HEK293 (cell line): ENCODE measurements around the gene MPPE1.
A peak's percentile ranks its signal among the peaks of the same experiment; 100 is the strongest.

Source experiments
- CTCF ChIA-PET: fragments of 350-600 bp; formaldehyde crosslinking; extraction: SDS; loops from one replicate; lab custom pipeline; 2021; ENCODE audit warnings: antibody characterized with exemption; lab: Yijun Ruan, JAX
- POLR2A ChIA-PET: fragments of 300-600 bp; formaldehyde crosslinking; extraction: SDS; loops from one replicate; lab custom pipeline; 2020; ENCODE audit warnings: antibody characterized with exemption, inconsistent platforms; lab: Yijun Ruan, JAX
- H3K27ac ChIP-seq: fragments of 200-500 bp; sonication (Bioruptor generic); 2 replicates; pipeline ENCODE4 v1.5.1; 2014; ENCODE audit warnings: low read depth, low read length, control low read depth, inconsistent platforms; ENCODE audit errors: extremely low read depth
- H3K36me3 ChIP-seq, 2 experiments: fragments of 200-500 bp in 1 of 2; sonication (Bioruptor generic) in 1 of 2; 1 replicate in 1 of 2; 2 replicates in 1 of 2; pipeline ENCODE4 v1.5.1; 2014 to 2017; ENCODE audit warnings: inconsistent platforms in 2 of 2, low read length in 2 of 2; ENCODE audit not compliant: control insufficient read depth in 2 of 2, insufficient read depth in 1 of 2
- H3K4me1 ChIP-seq: fragments of 200-500 bp; sonication (Bioruptor generic); 2 replicates; pipeline ENCODE4 v1.5.1; 2014; ENCODE audit warnings: mild to moderate bottlenecking, low read length, inconsistent platforms; ENCODE audit not compliant: control insufficient read depth, insufficient read depth
- H3K4me3 ChIP-seq: 2 replicates; pipeline ENCODE4 v1.5.1; 2011; ENCODE audit warnings: low read depth, mild to moderate bottlenecking, control low read depth, low read length, moderate library complexity
- H3K9me3 ChIP-seq: fragments of 200-500 bp; sonication (Bioruptor generic); 2 replicates; pipeline ENCODE4 v1.5.1; 2014; ENCODE audit warnings: low read depth, low read length, inconsistent platforms; ENCODE audit not compliant: control insufficient read depth, insufficient read depth
- CTCF ChIP-seq: fragments of 450-650 bp; formaldehyde crosslinking; IDR thresholded peaks from 2 replicates; pipeline ENCODE4 v1.5.1; 2016; ENCODE audit warnings: missing biosample characterization, missing genetic modification characterization
- GLI2 ChIP-seq: fragments of 450-650 bp; formaldehyde crosslinking; IDR thresholded peaks from 2 replicates; pipeline ENCODE4; 2017; ENCODE audit warnings: missing biosample characterization, missing genetic modification characterization, low read depth, borderline replicate concordance
- GLIS1 ChIP-seq: fragments of 450-650 bp; formaldehyde crosslinking; IDR thresholded peaks from 2 replicates; pipeline ENCODE4 v1.5.1; 2016; ENCODE audit warnings: missing biosample characterization, missing genetic modification characterization
- GLIS2 ChIP-seq: fragments of 450-650 bp; formaldehyde crosslinking; IDR thresholded peaks from 2 replicates; pipeline ENCODE4 v1.5.1; 2016; ENCODE audit warnings: missing biosample characterization, missing genetic modification characterization
- KLF9 ChIP-seq: fragments of 450-650 bp; formaldehyde crosslinking; IDR thresholded peaks from 2 replicates; pipeline ENCODE4 v1.5.1; 2016; ENCODE audit warnings: missing biosample characterization, missing genetic modification characterization, low read depth
- OVOL3 ChIP-seq: fragments of 450-650 bp; formaldehyde crosslinking; IDR thresholded peaks from 2 replicates; pipeline ENCODE4 v1.5.1; 2016; ENCODE audit warnings: missing biosample characterization, missing genetic modification characterization
- PRDM1 ChIP-seq: fragments of 450-650 bp; formaldehyde crosslinking; IDR thresholded peaks from 2 replicates; pipeline ENCODE4; 2016; ENCODE audit warnings: missing biosample characterization, missing genetic modification characterization
- PRDM10 ChIP-seq: fragments of 450-650 bp; formaldehyde crosslinking; IDR thresholded peaks from 2 replicates; pipeline ENCODE4 v1.5.1; 2016; ENCODE audit warnings: missing biosample characterization, missing genetic modification characterization
- ZBTB17 ChIP-seq: fragments of 450-650 bp; formaldehyde crosslinking; IDR thresholded peaks from 2 replicates; pipeline ENCODE4 v1.5.1; 2016; ENCODE audit warnings: missing biosample characterization, missing genetic modification characterization
- ZBTB26 ChIP-seq: fragments of 450-650 bp; formaldehyde crosslinking; optimal IDR thresholded peaks from 2 replicates; pipeline ENCODE3; 2016; ENCODE audit warnings: missing biosample characterization, mild to moderate bottlenecking, missing genetic modification characterization
- ZBTB49 ChIP-seq: fragments of 450-650 bp; formaldehyde crosslinking; IDR thresholded peaks from 2 replicates; pipeline ENCODE4 v1.5.1; 2016; ENCODE audit warnings: missing biosample characterization, missing genetic modification characterization, low read depth
- ZFP3 ChIP-seq: fragments of 450-650 bp; formaldehyde crosslinking; IDR thresholded peaks from 2 replicates; pipeline ENCODE4 v1.5.1; 2016; ENCODE audit warnings: low read depth, missing biosample characterization, missing genetic modification characterization
- ZFP37 ChIP-seq: fragments of 450-650 bp; formaldehyde crosslinking; IDR thresholded peaks from 2 replicates; pipeline ENCODE4 v1.5.1; 2016; ENCODE audit warnings: missing biosample characterization, missing genetic modification characterization
- ZNF10 ChIP-seq: fragments of 450-650 bp; formaldehyde crosslinking; IDR thresholded peaks from 2 replicates; pipeline ENCODE4 v1.5.1; 2017; ENCODE audit warnings: missing biosample characterization, missing genetic modification characterization
- ZNF138 ChIP-seq: fragments of 450-650 bp; formaldehyde crosslinking; IDR thresholded peaks from 2 replicates; pipeline ENCODE4 v1.5.1; 2016; ENCODE audit warnings: missing biosample characterization, missing genetic modification characterization, borderline replicate concordance
- ZNF146 ChIP-seq: fragments of 450-650 bp; formaldehyde crosslinking; IDR thresholded peaks from 2 replicates; pipeline ENCODE4 v1.5.1; 2016; ENCODE audit warnings: missing biosample characterization, missing genetic modification characterization
- ZNF2 ChIP-seq: fragments of 450-650 bp; formaldehyde crosslinking; IDR thresholded peaks from 2 replicates; pipeline ENCODE4 v1.5.1; 2016; ENCODE audit warnings: missing biosample characterization, missing genetic modification characterization
- ZNF341 ChIP-seq: fragments of 450-650 bp; formaldehyde crosslinking; IDR thresholded peaks from 2 replicates; pipeline ENCODE4; 2016; ENCODE audit warnings: low read depth, missing biosample characterization, missing genetic modification characterization
- ZNF48 ChIP-seq: fragments of 450-650 bp; formaldehyde crosslinking; IDR thresholded peaks from 2 replicates; pipeline ENCODE4 v1.5.1; 2016; ENCODE audit warnings: missing biosample characterization, missing genetic modification characterization
- ZNF501 ChIP-seq: fragments of 450-650 bp; formaldehyde crosslinking; IDR thresholded peaks from 2 replicates; pipeline ENCODE4 v1.5.1; 2016; ENCODE audit warnings: missing biosample characterization, missing genetic modification characterization
- ZNF530 ChIP-seq: fragments of 450-650 bp; formaldehyde crosslinking; IDR thresholded peaks from 2 replicates; pipeline ENCODE4 v1.5.1; 2016; ENCODE audit warnings: low read depth, missing biosample characterization, missing genetic modification characterization
- ZNF629 ChIP-seq: fragments of 450-650 bp; formaldehyde crosslinking; IDR thresholded peaks from 2 replicates; pipeline ENCODE4 v1.5.1; 2017; ENCODE audit warnings: missing biosample characterization, missing genetic modification characterization
- ZNF664 ChIP-seq: fragments of 450-650 bp; formaldehyde crosslinking; IDR thresholded peaks from 2 replicates; pipeline ENCODE4 v1.5.1; 2016; ENCODE audit warnings: missing biosample characterization, missing genetic modification characterization
- ZNF707 ChIP-seq: fragments of 450-650 bp; formaldehyde crosslinking; IDR thresholded peaks from 2 replicates; pipeline ENCODE4 v1.5.1; 2016; ENCODE audit warnings: missing biosample characterization, missing genetic modification characterization
- ZXDB ChIP-seq: fragments of 450-650 bp; formaldehyde crosslinking; IDR thresholded peaks from 2 replicates; pipeline ENCODE4 v1.5.1; 2016; ENCODE audit warnings: missing biosample characterization, missing genetic modification characterization
- TF ChIP-seq, protein P1 (sequence below): IDR thresholded peaks from 2 replicates; pipeline ENCODE4 v1.6.1; 2011; ENCODE audit warnings: mild to moderate bottlenecking, low read depth, low read length, borderline replicate concordance

Gene MPPE1

GRCh38 chr18:11908182-11909060 is at the start of gene MPPE1 (continued):
- peak; percentile 87 for TF ChIP-seq ZBTB26 (tag by site-specific recombination)
- TF ChIP-seq GLI2: no peak
- peak; percentile 44; the same call in 1 of the 2 replicates for TF ChIP-seq ZNF629 (tag by site-specific recombination)
- TF ChIP-seq CTCF (tag by site-specific recombination): peak; percentile 61
- TF ChIP-seq ZNF48: no peak
- TF ChIP-seq ZNF530 (tag by site-specific recombination): no peak
- no peak for TF ChIP-seq ZNF707 (tag by site-specific recombination)
- TF ChIP-seq ZNF138 (tag by site-specific recombination): no peak
- peak; percentile 86 for TF ChIP-seq GLIS1 (tag by site-specific recombination)
- peak; percentile 89 for TF ChIP-seq ZNF501 (tag by site-specific recombination)
- TF ChIP-seq KLF9 (tag by site-specific recombination): 0 out of 2 replicates have a peak, but pooled peaks have one; percentile 25
- TF ChIP-seq OVOL3 (tag by site-specific recombination): 0 out of 2 replicates have a peak, but pooled peaks have one; percentile 11
- TF ChIP-seq ZBTB17 (tag by site-specific recombination): peak; percentile 94
- TF ChIP-seq PRDM1: no peak
- TF ChIP-seq ZNF341: peak; percentile 95
- peak; percentile 38 for TF ChIP-seq PRDM10 (tag by site-specific recombination)
- peak; percentile 74; the same call in 1 of the 2 replicates for TF ChIP-seq ZFP37 (tag by site-specific recombination)
- no peak; the same call in 1 of the 2 replicates for TF ChIP-seq ZNF2
- TF ChIP-seq ZXDB (tag by site-specific recombination): peak; percentile 89

DNA sequence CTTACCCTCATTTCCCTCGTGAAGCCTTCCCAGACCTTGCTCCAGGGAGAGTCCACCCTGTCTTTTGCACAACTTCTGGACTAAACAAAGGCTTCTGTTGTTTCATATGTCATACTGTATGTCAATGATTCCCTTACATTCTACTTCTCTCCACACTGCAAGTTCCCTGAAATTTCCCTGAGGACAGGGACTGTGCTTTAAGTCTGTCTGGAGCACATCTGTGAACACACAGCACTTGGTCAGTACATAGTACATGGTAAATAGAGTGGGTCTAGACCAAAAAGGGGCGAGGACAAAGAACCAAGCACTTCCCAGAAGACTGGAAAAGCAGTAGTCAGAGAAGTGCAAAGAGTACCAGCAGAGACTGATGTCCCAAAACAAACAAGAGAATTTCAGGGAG is 49.5 kb upstream of the MPPE1 start:
- peaks cover 3% of the 10 kb centered on the region; the same call in 1 of the 2 replicates for H3K4me1 ChIP-seq
- POLR2A ChIA-PET: no interaction called here
- TF ChIP-seq ZNF10: no peak
- TF ChIP-seq ZBTB49: no peak
- TF ChIP-seq ZNF501 (tag by site-specific recombination): no peak
- TF ChIP-seq ZNF146 (tag by site-specific recombination): no peak
- TF ChIP-seq ZFP3: no peak
- TF ChIP-seq, protein P1, sequence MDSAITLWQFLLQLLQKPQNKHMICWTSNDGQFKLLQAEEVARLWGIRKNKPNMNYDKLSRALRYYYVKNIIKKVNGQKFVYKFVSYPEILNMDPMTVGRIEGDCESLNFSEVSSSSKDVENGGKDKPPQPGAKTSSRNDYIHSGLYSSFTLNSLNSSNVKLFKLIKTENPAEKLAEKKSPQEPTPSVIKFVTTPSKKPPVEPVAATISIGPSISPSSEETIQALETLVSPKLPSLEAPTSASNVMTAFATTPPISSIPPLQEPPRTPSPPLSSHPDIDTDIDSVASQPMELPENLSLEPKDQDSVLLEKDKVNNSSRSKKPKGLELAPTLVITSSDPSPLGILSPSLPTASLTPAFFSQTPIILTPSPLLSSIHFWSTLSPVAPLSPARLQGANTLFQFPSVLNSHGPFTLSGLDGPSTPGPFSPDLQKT: no peak
- no peak for TF ChIP-seq GLIS2 (tag by site-specific recombination)
- TF ChIP-seq ZNF664: no peak

More for the DNA sequence above, 49.5 kb upstream of the MPPE1 start:
- CTCF ChIA-PET: interaction anchor here (1.5 kb wide), 1 partner anchor 20 kb away, joined by 9 read pairs; no protein-coding TSS in a partner anchor
- Histone ChIP-seq H3K9me3 (no peaks in the 10 kb centered on the region), H3K4me3 (no peak overlapping the region), H3K36me3 (no peaks in the 10 kb centered on the region), H3K27ac (no peak overlapping the region)
